K562 (cell line): ENCODE measurements around the gene DPH2. TPM values are rescaled to one million over a fixed set of nuclear protein-coding genes. Genes with fewer than 3 reads are reported as not detected.

ENCODE experiments used
- CEBPG ChIP-seq, 3 experiments: fragments of 200-800 bp in 1 of 3; sonication (Bioruptor generic) in 1 of 3; sonication (generic) in 1 of 3; formaldehyde crosslinking in 1 of 3; IDR thresholded peaks in 2 of 3; conservative IDR thresholded peaks in 1 of 3; 2 replicates each; pipeline versions ENCODE4 v1.6.1 to v1.8.0; 2016 to 2022; ENCODE audit warnings: missing compliant biosample characterization in 2 of 3, missing genetic modification characterization in 2 of 3, mild to moderate bottlenecking in 1 of 3, missing genetic modification reagents in 1 of 3
- DPF2 ChIP-seq: fragments of 450-650 bp; IDR thresholded peaks from 2 replicates; pipeline ENCODE4 v1.6.1; 2016
- ERF ChIP-seq: fragments of 450-650 bp; formaldehyde crosslinking; IDR thresholded peaks from 2 replicates; pipeline ENCODE4 v1.4.0; 2020; ENCODE audit warnings: mild to moderate bottlenecking, mixed read lengths
- GABPA ChIP-seq: fragments of 200-800 bp; sonication (Bioruptor generic); conservative IDR thresholded peaks from 2 replicates; pipeline ENCODE4 v1.6.1; 2016; ENCODE audit warnings: low read depth, missing genetic modification characterization, missing compliant biosample characterization
- MBD1 ChIP-seq: fragments of 250-450 bp; sonication (Bioruptor Pico); IDR thresholded peaks from 2 replicates; pipeline ENCODE4 v1.8.0; 2022; ENCODE audit warnings: inconsistent platforms
- NELFE ChIP-seq: IDR thresholded peaks from 2 replicates; pipeline ENCODE4 v1.6.1; 2011; ENCODE audit warnings: mild to moderate bottlenecking; ENCODE audit not compliant: insufficient read depth, insufficient read length
- POU5F1 ChIP-seq: fragments of 150-350 bp; IDR thresholded peaks from 2 replicates; pipeline ENCODE4 v1.6.1; 2014; ENCODE audit warnings: borderline replicate concordance, low read length, low read depth, mild to moderate bottlenecking; ENCODE audit not compliant: partially characterized antibody
- polyA plus RNA-seq, 8 experiments: library from polyadenylated mRNA; depleted of rRNA in 4 of 8; stranded (reverse) in 5 of 8; unstranded in 3 of 8; fragments of >200 nt; fragmentation: Nextera tagmentation in 2 of 8; fragmentation: Illumina TruSeq in 1 of 8; extraction: Ambion mirVana in 2 of 8; extraction: Trizol in 1 of 8; gene quantifications; 2 replicates each; pipeline versions ENCODE4 v1.2.1 to v1.2.3, GENCODE V29; 2011 to 2014; ENCODE audit warnings: inconsistent platforms in 1 of 8, missing spikeins in 1 of 8
- total RNA-seq, 7 experiments: library from RNA; depleted of rRNA in 6 of 7; stranded (reverse); fragments of >200 nt in 6 of 7; fragmentation: Illumina TruSeq in 2 of 7; extraction: Trizol in 2 of 7; gene quantifications; 2 replicates each; pipeline versions ENCODE4 v1.2.1 to v1.2.3, GENCODE V29; 2011 to 2021; ENCODE audit warnings: low replicate concordance in 1 of 7
- TF ChIP-seq, protein P1 (sequence below): sonication (generic); formaldehyde crosslinking; IDR thresholded peaks from 2 replicates; pipeline ENCODE4 v1.8.0; 2022; ENCODE audit warnings: mild to moderate bottlenecking, missing genetic modification reagents

The DPH2 gene
- total and polyA plus RNA-seq, 9 of the 15 experiments (the other 6 are each of a cell fraction or from before 2014, with no cell fraction given), result 17.9 to 94.1 (median 68.1) TPM

GRCh38 chr1:43982808-43983207 is 13.0 kb downstream of the DPH2 start (continued):
- TF ChIP-seq ERF (CRISPR knock-in tag) (no peak), POU5F1 (no peak), DPF2 (0 out of 2 replicates have a peak, but pooled peaks have one; percentile 35), MBD1 (CRISPR knock-in tag) (no peak), GABPA (no peak), CEBPG (CRISPR knock-in tag; IDR thresholded peaks at IDR 0.05) (no peak), CEBPG (tag; conservative IDR thresholded peaks at IDR 0.05 in 1 of 2, IDR thresholded peaks at IDR 0.05 in 1 of 2) (peak in 1 of 2 experiments; percentile 58; a peak in 1 of 4 replicates), NELFE (no peak)
- TF ChIP-seq, protein P1, sequence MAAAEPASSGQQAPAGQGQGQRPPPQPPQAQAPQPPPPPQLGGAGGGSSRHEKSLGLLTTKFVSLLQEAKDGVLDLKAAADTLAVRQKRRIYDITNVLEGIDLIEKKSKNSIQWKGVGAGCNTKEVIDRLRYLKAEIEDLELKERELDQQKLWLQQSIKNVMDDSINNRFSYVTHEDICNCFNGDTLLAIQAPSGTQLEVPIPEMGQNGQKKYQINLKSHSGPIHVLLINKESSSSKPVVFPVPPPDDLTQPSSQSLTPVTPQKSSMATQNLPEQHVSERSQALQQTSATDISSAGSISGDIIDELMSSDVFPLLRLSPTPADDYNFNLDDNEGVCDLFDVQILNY (CRISPR knock-in tag), result no peak
